Measurements from ENCODE around the gene CDH13.

Gene CDH13

GRCh38 chr16:83143788-83144187, 517.0 kb downstream of the CDH13 start:
- H3F3A ChIP-seq (ENCODE audit: insufficient read depth, low read length): no peaks in the 10 kb centered on the region
- no peak overlapping the region for H3K9ac ChIP-seq (ENCODE audit: low read length)
- H3K4me2 ChIP-seq (ENCODE audit: low read depth, low read length): no peak overlapping the region
- no peak overlapping the region for H3K4me3 ChIP-seq (ENCODE audit: low read length)
- no peaks in the 10 kb centered on the region for H3K36me3 ChIP-seq (replicated peaks; ENCODE audit: insufficient read depth, low read length)
- no peaks in the 10 kb centered on the region for H4K20me1 ChIP-seq (ENCODE audit: insufficient read depth, low read length)
- TF ChIP-seq EZH2 (optimal IDR thresholded peaks at IDR 0.05; ENCODE audit: low read depth, low read length) (no peak), CTCF (IDR thresholded peaks at IDR 0.05; ENCODE audit: low read length) (no peak), EZH2phosphoT487 (IDR thresholded peaks at IDR 0.05; ENCODE audit: low read length) (no peak)
- H3K4me1 ChIP-seq (ENCODE audit: low read length): no peaks in the 10 kb centered on the region
- no peaks in the 10 kb centered on the region for H3K9me2 ChIP-seq (replicated peaks; ENCODE audit: insufficient read depth, low read length)
- H3K9me3 ChIP-seq (replicated peaks; ENCODE audit: insufficient read depth, low read length): no peaks in the 10 kb centered on the region
- DNase-seq: no peak
- H3K27ac ChIP-seq (ENCODE audit: low read length): no peak overlapping the region
- H2AFZ ChIP-seq (ENCODE audit: low read length): no peak overlapping the region
- H3K27me3 ChIP-seq (replicated peaks; ENCODE audit: insufficient read depth, low read length): no peaks in the 10 kb centered on the region
- H3K79me2 ChIP-seq (ENCODE audit: low read length): no peaks in the 10 kb centered on the region

GRCh38 chr16:83145297-83145696, 518.5 kb downstream of the CDH13 start:
- Histone ChIP-seq H3K79me2 (ENCODE audit: low read length) (no peaks in the 10 kb centered on the region), H4K20me1 (ENCODE audit: insufficient read depth, low read length) (no peaks in the 10 kb centered on the region), H3K4me3 (ENCODE audit: low read length) (no peak overlapping the region), H3K9me2 (replicated peaks; ENCODE audit: insufficient read depth, low read length) (no peaks in the 10 kb centered on the region), H3K4me1 (ENCODE audit: low read length) (no peaks in the 10 kb centered on the region), H2AFZ (ENCODE audit: low read length) (no peak overlapping the region), H3K9me3 (replicated peaks; ENCODE audit: insufficient read depth, low read length) (no peaks in the 10 kb centered on the region), H3K36me3 (replicated peaks; ENCODE audit: insufficient read depth, low read length) (no peaks in the 10 kb centered on the region), H3K27me3 (replicated peaks; ENCODE audit: insufficient read depth, low read length) (no peaks in the 10 kb centered on the region), H3K4me2 (ENCODE audit: low read depth, low read length) (no peak overlapping the region), H3F3A (ENCODE audit: insufficient read depth, low read length) (no peaks in the 10 kb centered on the region), H3K27ac (ENCODE audit: low read length) (no peak overlapping the region), H3K9ac (ENCODE audit: low read length) (no peak overlapping the region)
- DNase-seq: no peak
- TF ChIP-seq CTCF (IDR thresholded peaks at IDR 0.05; ENCODE audit: low read length): no peak

DNA sequence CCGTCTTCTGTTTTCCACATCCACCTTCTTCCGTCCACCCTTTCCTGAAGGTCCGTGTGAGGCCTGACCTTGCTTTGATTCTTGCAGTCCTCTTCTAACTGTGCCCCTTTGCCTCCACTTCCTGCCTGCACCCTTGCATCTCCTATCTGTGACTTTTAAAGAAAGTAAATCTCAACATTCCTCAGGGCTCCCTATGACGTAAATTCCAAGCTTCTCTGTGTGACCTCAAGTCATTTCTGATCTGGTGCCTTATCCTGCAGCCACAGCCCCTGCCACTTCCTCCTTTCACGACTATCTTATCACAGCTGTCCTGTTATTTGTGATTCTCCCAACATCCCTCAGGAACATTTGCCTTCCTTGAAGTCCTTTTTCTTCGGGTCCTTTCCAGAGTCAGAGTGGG, 520.5 kb downstream of the CDH13 start:
- H3K4me3 ChIP-seq (ENCODE audit: low read length): no peak overlapping the region
- no peaks in the 10 kb centered on the region for H3K9me2 ChIP-seq (replicated peaks; ENCODE audit: insufficient read depth, low read length)
- no peaks in the 10 kb centered on the region for H3K4me1 ChIP-seq (ENCODE audit: low read length)
- H3K27ac ChIP-seq (ENCODE audit: low read length): no peak overlapping the region
- no peak for DNase-seq
- no peak overlapping the region for H3K9ac ChIP-seq (ENCODE audit: low read length)
- H3K27me3 ChIP-seq (replicated peaks; ENCODE audit: insufficient read depth, low read length): no peaks in the 10 kb centered on the region
- no peaks in the 10 kb centered on the region for H3F3A ChIP-seq (ENCODE audit: insufficient read depth, low read length)
- H4K20me1 ChIP-seq (ENCODE audit: insufficient read depth, low read length): no peaks in the 10 kb centered on the region
- H2AFZ ChIP-seq (ENCODE audit: low read length): no peak overlapping the region
- no peaks in the 10 kb centered on the region for H3K9me3 ChIP-seq (replicated peaks; ENCODE audit: insufficient read depth, low read length)
- TF ChIP-seq CTCF (IDR thresholded peaks at IDR 0.05; ENCODE audit: low read length) (no peak), EZH2phosphoT487 (IDR thresholded peaks at IDR 0.05; ENCODE audit: low read length) (no peak), EZH2 (optimal IDR thresholded peaks at IDR 0.05; ENCODE audit: low read depth, low read length) (no peak)
- no peaks in the 10 kb centered on the region for H3K79me2 ChIP-seq (ENCODE audit: low read length)
- H3K4me2 ChIP-seq (ENCODE audit: low read depth, low read length): no peak overlapping the region
- H3K36me3 ChIP-seq (replicated peaks; ENCODE audit: insufficient read depth, low read length): no peaks in the 10 kb centered on the region
